ENCODE results near the gene RXFP2. TPM values are rescaled to one million over a fixed set of nuclear protein-coding genes. Genes with fewer than 3 reads are reported as not detected.

RXFP2 gene
- polyA plus RNA-seq, 1 of the 3 experiments (the other 2 are of a cell fraction), result not detected

GRCh38 chr13:31807090-31807541, 67.8 kb downstream of the RXFP2 start:
- TF ChIP-seq CHD2 (IDR thresholded peaks at IDR 0.05; ENCODE audit: low read length, partially characterized antibody) (no peak), FOXM1 (IDR thresholded peaks at IDR 0.05; ENCODE audit: low read depth) (no peak), SIN3A (IDR thresholded peaks at IDR 0.05; ENCODE audit: borderline replicate concordance, low read depth, low read length) (no peak), TAF1 (IDR thresholded peaks at IDR 0.05; ENCODE audit: borderline replicate concordance, low read depth, low read length) (no peak), YY1 (IDR thresholded peaks at IDR 0.05; ENCODE audit: low read depth) (no peak)
- H3K9me3 ChIP-seq, result no peaks in the 10 kb centered on the region
- no peaks in the 10 kb centered on the region for H3F3A ChIP-seq (replicated peaks; ENCODE audit: insufficient read depth)
- WGBS (ENCODE audit: low lambda C conversion rate), result 30% methylated on average over 2 of the region's 2 CpGs
- H4K20me1 ChIP-seq (ENCODE audit: insufficient read depth), result no peaks in the 10 kb centered on the region
- no peaks in the 10 kb centered on the region; a peak in 1 of 4 replicates for H3K4me1 ChIP-seq (ENCODE audit: control insufficient read depth in 1 of 2, insufficient read depth in 2 of 2, low read depth in 1 of 2, low read length in 1 of 2)
- H3K4me2 ChIP-seq, result no peak overlapping the region
- ChIA-PET CTCF (interaction anchor here (2.3 kb wide), 1 partner anchor 9 kb away, joined by 7 read pairs; no protein-coding TSS in a partner anchor), POLR2A (interaction anchor here (1.0 kb wide), 1 partner anchor 15 kb away, joined by 3 read pairs; no protein-coding TSS in a partner anchor)
- H3K36me3 ChIP-seq (replicated peaks in 1 of 2; ENCODE audit: control insufficient read depth in 1 of 2, insufficient read depth in 2 of 2, low read length in 1 of 2), result no peaks in the 10 kb centered on the region
- H3K79me2 ChIP-seq (ENCODE audit: insufficient read depth), result no peaks in the 10 kb centered on the region
- H3K27me3 ChIP-seq (ENCODE audit: insufficient read depth), result no peaks in the 10 kb centered on the region
- no peak overlapping the region for H3K9ac ChIP-seq
- no peaks in the 10 kb centered on the region for H3K9me2 ChIP-seq
- H2AFZ ChIP-seq (ENCODE audit: low read depth), result no peak overlapping the region
- H3K27ac ChIP-seq (ENCODE audit: low read depth in 2 of 2, low read length in 1 of 2), result no peak overlapping the region
- no peak for DNase-seq
- H3K4me3 ChIP-seq (ENCODE audit: low read depth in 2 of 2, low read length in 1 of 2), result no peak overlapping the region

GRCh38 chr13:31814536-31814935, 75.2 kb downstream of the RXFP2 start:
- H3K9ac ChIP-seq, result no peak overlapping the region
- DNase-seq, result no peak
- H3K79me2 ChIP-seq (ENCODE audit: insufficient read depth), result no peaks in the 10 kb centered on the region
- no peaks in the 10 kb centered on the region for H3K9me3 ChIP-seq
- POLR2A ChIA-PET, result no interaction called here
- TF ChIP-seq FOSL2 (IDR thresholded peaks at IDR 0.05; ENCODE audit: borderline replicate concordance, low read depth), result no peak
- TF ChIP-seq FOXJ3 (CRISPR knock-in tag; IDR thresholded peaks at IDR 0.05), result no peak
- TF ChIP-seq NFIC (IDR thresholded peaks at IDR 0.05; ENCODE audit: borderline replicate concordance), result no peak
- no peak for TF ChIP-seq RFX5 (IDR thresholded peaks at IDR 0.05; ENCODE audit: low read length)
- TF ChIP-seq CHD2 (IDR thresholded peaks at IDR 0.05; ENCODE audit: low read length, partially characterized antibody), result no peak
- TF ChIP-seq MAX (IDR thresholded peaks at IDR 0.05; ENCODE audit: low read depth), result no peak
- no peak for TF ChIP-seq JUND (IDR thresholded peaks at IDR 0.05)
- TF ChIP-seq SMC3 (IDR thresholded peaks at IDR 0.05; ENCODE audit: low read depth, low read length), result no peak
- TF ChIP-seq MXI1 (IDR thresholded peaks at IDR 0.05; ENCODE audit: low read depth, low read length), result no peak
- no peak for TF ChIP-seq PBX3 (IDR thresholded peaks at IDR 0.05)
- no peak for TF ChIP-seq TEAD4 (IDR thresholded peaks at IDR 0.05; ENCODE audit: borderline replicate concordance, insufficient read depth)
- TF ChIP-seq EP300 (IDR thresholded peaks at IDR 0.05; ENCODE audit: borderline replicate concordance in 1 of 2, low read depth in 1 of 2, low read length in 1 of 2), result no peak
- TF ChIP-seq CTCF (IDR thresholded peaks at IDR 0.05), result no peak
- TF ChIP-seq IRF3 (IDR thresholded peaks at IDR 0.05; ENCODE audit: low read depth, low read length), result no peak
- no peak for TF ChIP-seq RCOR1 (IDR thresholded peaks at IDR 0.05; ENCODE audit: low read length)
- TF ChIP-seq USF2 (IDR thresholded peaks at IDR 0.05; ENCODE audit: borderline replicate concordance, low read depth, low read length), result no peak
- no peaks in the 10 kb centered on the region for H3K36me3 ChIP-seq (replicated peaks in 1 of 2; ENCODE audit: control insufficient read depth in 1 of 2, insufficient read depth in 2 of 2, low read length in 1 of 2)
- H2AFZ ChIP-seq (ENCODE audit: low read depth), result no peak overlapping the region
- no peaks in the 10 kb centered on the region for H4K20me1 ChIP-seq (ENCODE audit: insufficient read depth)
- H3K4me2 ChIP-seq, result no peak overlapping the region
- no peaks in the 10 kb centered on the region for H3K27me3 ChIP-seq (ENCODE audit: insufficient read depth)
- WGBS (ENCODE audit: low lambda C conversion rate), result 46% methylated on average over 5 of the region's 5 CpGs
- no peak overlapping the region for H3K4me3 ChIP-seq (ENCODE audit: low read depth in 2 of 2, low read length in 1 of 2)
- CTCF ChIA-PET, result interaction anchor here (1.0 kb wide), 1 partner anchor 17 kb away, joined by 3 read pairs; no protein-coding TSS in a partner anchor
- no peaks in the 10 kb centered on the region for H3K4me1 ChIP-seq (ENCODE audit: control insufficient read depth in 1 of 2, insufficient read depth in 2 of 2, low read depth in 1 of 2, low read length in 1 of 2)
- H3K27ac ChIP-seq (ENCODE audit: low read depth in 2 of 2, low read length in 1 of 2), result no peak overlapping the region
- H3K9me2 ChIP-seq, result no peaks in the 10 kb centered on the region
- H3F3A ChIP-seq (replicated peaks; ENCODE audit: insufficient read depth), result peaks cover 3% of the 10 kb centered on the region

All from SK-N-SH (cell line).